ENCODE data around the gene MEOX2. TPM values are rescaled to one million over a fixed set of nuclear protein-coding genes. Genes with fewer than 3 reads are reported as not detected.

Gene MEOX2
- total RNA-seq (1 to 10 TPM; 3.7 to 4.0 TPM), polyA plus RNA-seq (ENCODE audit: insufficient read depth, low read depth, low replicate concordance) (4.9 TPM)
- long read RNA-seq, donor 1, partial matches to known transcripts, result 0 of 2 reads
- long read RNA-seq, donor 1, other reads (novel, unspliced or antisense), result 0 of 2 reads
- long read RNA-seq, donor 2, result 0 reads

GRCh38 chr7:15686295-15686956 is at the start of gene MEOX2:
Gene MEOX2, minus strand, starts transcription at chr7:15686683. Its CDS starts 281 bp downstream, at chr7:15686402.
- intact Hi-C loops (cut with DNase I; ENCODE audit: low total_unique reads), result no loop called here
- Histone ChIP-seq H3K4me1 (peaks cover 10% of the 10 kb centered on the region), H3K36me3 (ENCODE audit: low read depth, missing control alignments) (no peaks in the 10 kb centered on the region), H3K9me3 (no peaks in the 10 kb centered on the region), H3K27ac (peak within 1 kb of the TSS; percentile 13 to 84), H3K27me3 (no peaks in the 10 kb centered on the region), H3K4me3 (peak within 1 kb of the TSS; percentile 66 to 67)
- peak; percentile 76 for DNase-seq
- WGBS, 2 donors, result 1% methylated on average over 26 to 32 of the region's 32 CpGs
- TF ChIP-seq POLR2A (IDR thresholded peaks at IDR 0.05) (no peak), CTCF (IDR thresholded peaks at IDR 0.05) (no peak)

GRCh38 chr7:15729746-15730145 is 43.3 kb upstream of the MEOX2 start:
- Histone ChIP-seq H3K36me3 (ENCODE audit: low read depth, missing control alignments) (no peaks in the 10 kb centered on the region), H3K4me1 (no peaks in the 10 kb centered on the region)
- TF ChIP-seq CTCF (IDR thresholded peaks at IDR 0.05) (no peak), POLR2A (IDR thresholded peaks at IDR 0.05) (no peak)

GRCh38 chr7:15725051-15725450 is 38.6 kb upstream of the MEOX2 start:
- intact Hi-C loops (cut with DNase I; ENCODE audit: low total_unique reads), result no loop called here
- Histone ChIP-seq H3K4me3 (no peak overlapping the region), H3K27ac (no peak overlapping the region), H3K4me1 (peaks cover 6% of the 10 kb centered on the region), H3K36me3 (ENCODE audit: low read depth, missing control alignments) (no peaks in the 10 kb centered on the region), H3K27me3 (no peaks in the 10 kb centered on the region), H3K9me3 (no peaks in the 10 kb centered on the region)
- TF ChIP-seq POLR2A (IDR thresholded peaks at IDR 0.05) (no peak), CTCF (IDR thresholded peaks at IDR 0.05) (no peak)
- no peak for DNase-seq
- 89 to 92% methylated on average over 3 of the region's 3 CpGs for WGBS, 2 donors

More at GRCh38 chr7:15729746-15730145, 43.3 kb upstream of the MEOX2 start:
- no peak for DNase-seq
- H3K4me3 ChIP-seq, result no peak overlapping the region
- no peaks in the 10 kb centered on the region for H3K27me3 ChIP-seq
- intact Hi-C loops (cut with DNase I; ENCODE audit: low total_unique reads), result no loop called here
- no peaks in the 10 kb centered on the region for H3K9me3 ChIP-seq
- H3K27ac ChIP-seq, result no peak overlapping the region

- intact Hi-C loops (cut with DNase I; ENCODE audit: low total_unique reads), result no loop called here
- H3K27ac ChIP-seq, result no peak overlapping the region
- no peak for TF ChIP-seq POLR2A (IDR thresholded peaks at IDR 0.05)
- TF ChIP-seq CTCF (IDR thresholded peaks at IDR 0.05), result no peak
- DNase-seq, result peak; percentile 34
- H3K27me3 ChIP-seq, result no peaks in the 10 kb centered on the region
- no peaks in the 10 kb centered on the region for H3K36me3 ChIP-seq (ENCODE audit: low read depth, missing control alignments)
- no peak overlapping the region for H3K4me3 ChIP-seq
- no peaks in the 10 kb centered on the region for H3K9me3 ChIP-seq
- peaks cover 6% of the 10 kb centered on the region for H3K4me1 ChIP-seq
Observed at GRCh38 chr7:15723841-15724240, 37.4 kb upstream of the MEOX2 start.

Data from testis (tissue), 5 donors.